WERI-Rb-1 (cell line): ENCODE results near the gene TIMM17B.

Experiments
- DNase-seq: peaks from one replicate; pipeline ENCODE4 v3.0.0-alpha.2; 2020
- H3K27ac ChIP-seq: fragments of 250-450 bp; sonication (Bioruptor Pico); 2 replicates; pipeline ENCODE4 v1.5.1; 2020; ENCODE audit warnings: mild to moderate bottlenecking, moderate library complexity
- H3K27me3 ChIP-seq: fragments of 250-450 bp; sonication (Bioruptor Pico); 2 replicates; pipeline ENCODE4 v1.5.1; 2021; ENCODE audit warnings: mild to moderate bottlenecking, low read depth, moderate library complexity; ENCODE audit not compliant: insufficient read depth, severe bottlenecking
- H3K36me3 ChIP-seq: fragments of 250-450 bp; sonication (Bioruptor Pico); 2 replicates; pipeline ENCODE4 v1.5.1; 2020; ENCODE audit warnings: mild to moderate bottlenecking, moderate library complexity
- H3K4me3 ChIP-seq: 2 replicates; pipeline ENCODE4 v1.5.1; 2011; ENCODE audit warnings: low read depth, mild to moderate bottlenecking, control low read depth, low read length
- H3K9me3 ChIP-seq: fragments of 250-450 bp; sonication (Bioruptor Pico); 2 replicates; pipeline ENCODE4 v1.5.1; 2021; ENCODE audit warnings: mild to moderate bottlenecking, moderate library complexity; ENCODE audit not compliant: severe bottlenecking
- TF ChIP-seq, protein P1 (sequence below): IDR thresholded peaks from 2 replicates; pipeline ENCODE4 v1.5.1; 2011; ENCODE audit warnings: low read depth, mild to moderate bottlenecking, control low read depth, inconsistent platforms, low read length

Gene TIMM17B

DNA sequence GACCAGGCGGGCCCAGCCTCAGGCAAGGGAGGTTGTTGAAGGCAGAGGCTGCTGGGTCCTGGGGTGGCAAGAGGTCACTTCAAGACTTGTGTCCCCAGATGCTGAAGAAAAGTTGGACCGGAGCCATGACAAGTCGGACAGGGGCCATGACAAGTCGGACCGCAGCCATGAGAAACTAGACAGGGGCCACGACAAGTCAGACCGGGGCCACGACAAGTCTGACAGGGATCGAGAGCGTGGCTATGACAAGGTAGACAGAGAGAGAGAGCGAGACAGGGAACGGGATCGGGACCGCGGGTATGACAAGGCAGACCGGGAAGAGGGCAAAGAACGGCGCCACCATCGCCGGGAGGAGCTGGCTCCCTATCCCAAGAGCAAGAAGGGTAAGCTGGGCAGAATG, 4.6 kb upstream of the TIMM17B start:
- H3K27ac ChIP-seq, result no peak overlapping the region
- TF ChIP-seq, protein P1, sequence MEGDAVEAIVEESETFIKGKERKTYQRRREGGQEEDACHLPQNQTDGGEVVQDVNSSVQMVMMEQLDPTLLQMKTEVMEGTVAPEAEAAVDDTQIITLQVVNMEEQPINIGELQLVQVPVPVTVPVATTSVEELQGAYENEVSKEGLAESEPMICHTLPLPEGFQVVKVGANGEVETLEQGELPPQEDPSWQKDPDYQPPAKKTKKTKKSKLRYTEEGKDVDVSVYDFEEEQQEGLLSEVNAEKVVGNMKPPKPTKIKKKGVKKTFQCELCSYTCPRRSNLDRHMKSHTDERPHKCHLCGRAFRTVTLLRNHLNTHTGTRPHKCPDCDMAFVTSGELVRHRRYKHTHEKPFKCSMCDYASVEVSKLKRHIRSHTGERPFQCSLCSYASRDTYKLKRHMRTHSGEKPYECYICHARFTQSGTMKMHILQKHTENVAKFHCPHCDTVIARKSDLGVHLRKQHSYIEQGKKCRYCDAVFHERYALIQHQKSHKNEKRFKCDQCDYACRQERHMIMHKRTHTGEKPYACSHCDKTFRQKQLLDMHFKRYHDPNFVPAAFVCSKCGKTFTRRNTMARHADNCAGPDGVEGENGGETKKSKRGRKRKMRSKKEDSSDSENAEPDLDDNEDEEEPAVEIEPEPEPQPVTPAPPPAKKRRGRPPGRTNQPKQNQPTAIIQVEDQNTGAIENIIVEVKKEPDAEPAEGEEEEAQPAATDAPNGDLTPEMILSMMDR, result no peak
- no peaks in the 10 kb centered on the region for H3K9me3 ChIP-seq
- H3K27me3 ChIP-seq, result peaks cover 8% of the 10 kb centered on the region
- no peak for DNase-seq
- H3K4me3 ChIP-seq, result no peak overlapping the region
- peaks cover 19% of the 10 kb centered on the region for H3K36me3 ChIP-seq

DNA sequence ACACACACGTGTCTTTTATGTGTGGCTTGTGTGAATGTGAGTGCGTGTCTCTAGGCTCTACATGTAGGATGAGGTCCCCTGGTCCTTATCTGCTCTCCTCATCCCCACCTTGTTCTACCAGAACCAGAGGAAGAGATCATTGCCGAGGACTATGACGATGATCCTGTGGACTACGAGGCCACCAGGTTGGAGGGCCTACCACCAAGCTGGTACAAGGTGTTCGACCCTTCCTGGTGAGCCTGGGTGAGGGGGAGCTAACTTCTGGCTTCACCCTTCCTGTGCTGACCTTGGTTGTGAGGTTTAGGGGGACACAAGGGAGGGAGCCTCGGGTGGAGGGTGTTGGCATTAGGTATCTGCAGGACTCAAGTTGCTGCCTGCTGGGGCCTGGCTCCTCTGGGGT, 3.5 kb upstream of the TIMM17B start:
- Histone ChIP-seq H3K4me3 (no peak overlapping the region), H3K36me3 (peaks cover 19% of the 10 kb centered on the region), H3K9me3 (no peaks in the 10 kb centered on the region), H3K27me3 (peaks cover 8% of the 10 kb centered on the region), H3K27ac (no peak overlapping the region)
- DNase-seq, result no peak
- TF ChIP-seq, protein P1, result no peak

DNA sequence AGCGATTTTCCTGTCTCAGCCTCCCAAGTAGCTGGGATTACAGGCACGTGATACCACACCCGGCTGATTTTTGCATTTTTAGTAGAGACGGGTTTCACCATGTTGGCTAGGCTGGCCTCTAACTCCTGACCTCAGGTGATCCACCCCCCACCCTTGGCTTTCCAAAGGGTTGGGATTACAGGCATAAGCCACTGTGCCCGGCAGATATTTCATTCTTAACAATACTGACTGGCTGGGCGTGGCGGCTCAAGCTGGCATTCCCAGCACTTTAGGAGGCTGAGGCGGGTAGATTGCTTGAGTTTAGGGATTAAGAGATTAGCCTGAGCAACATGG, 1.5 kb upstream of the TIMM17B start:
- DNase-seq, result peak; percentile 83
- peaks cover 23% of the 10 kb centered on the region for H3K36me3 ChIP-seq
- TF ChIP-seq, protein P1, result no peak
- peaks cover 8% of the 10 kb centered on the region for H3K27me3 ChIP-seq
- H3K4me3 ChIP-seq, result peak overlapping the region; percentile 82; the same call in 1 of the 2 replicates
- no peaks in the 10 kb centered on the region for H3K9me3 ChIP-seq
- peak overlapping the region; percentile 93 for H3K27ac ChIP-seq

DNA sequence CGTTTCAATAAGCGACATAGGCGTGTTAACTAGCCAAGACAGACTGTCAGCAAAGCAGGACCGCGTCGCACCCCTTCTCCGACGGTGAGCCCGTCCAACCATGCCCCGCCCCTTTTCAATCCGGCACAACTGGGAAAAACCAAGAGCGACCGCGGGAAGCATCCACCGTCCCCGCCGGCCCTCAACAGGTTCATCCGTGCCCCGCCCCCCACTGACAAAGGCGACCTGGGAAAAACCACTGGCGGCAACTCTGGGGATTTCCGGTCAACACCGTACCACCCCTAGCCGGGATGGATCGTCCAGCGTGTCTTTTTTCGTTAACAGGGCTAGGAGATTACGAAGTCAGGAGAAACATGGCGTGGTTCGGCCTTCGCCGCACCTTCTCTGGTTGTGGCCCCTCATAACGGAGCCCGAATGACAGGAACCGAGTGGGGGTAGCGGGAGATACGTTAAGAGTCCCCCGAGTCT, 377 bp downstream of the TIMM17B start:
- TF ChIP-seq, protein P1, result no peak
- H3K36me3 ChIP-seq, result peaks cover 24% of the 10 kb centered on the region

DNA sequence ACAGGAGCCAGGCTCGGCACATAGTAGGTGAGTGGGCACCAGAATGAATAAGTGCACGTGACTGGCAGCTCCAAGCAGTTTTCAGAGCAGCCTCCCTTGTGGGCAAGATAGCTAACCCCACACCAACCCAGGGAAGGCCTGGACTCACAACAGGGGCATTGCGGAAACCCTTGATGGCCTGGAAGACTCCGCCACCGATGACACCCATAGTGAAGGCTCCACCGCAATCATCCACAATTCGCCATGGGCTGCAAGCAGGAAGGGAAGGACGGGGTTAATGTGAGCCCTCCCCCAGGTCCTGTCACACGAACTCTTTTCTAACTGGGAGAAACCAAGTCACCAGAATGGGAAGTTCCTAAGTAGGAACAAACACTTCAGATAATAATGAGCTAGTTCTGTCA, 957 bp downstream of the TIMM17B start:
- Histone ChIP-seq H3K4me3 (peak overlapping the region; percentile 82), H3K36me3 (peaks cover 24% of the 10 kb centered on the region), H3K27ac (peak overlapping the region; percentile 93), H3K27me3 (peaks cover 7% of the 10 kb centered on the region), H3K9me3 (no peaks in the 10 kb centered on the region)
- TF ChIP-seq, protein P1, result no peak
- DNase-seq, result no peak

More for the DNA sequence above, 377 bp downstream of the TIMM17B start:
- H3K4me3 ChIP-seq, result peak overlapping the region; percentile 82
- peaks cover 8% of the 10 kb centered on the region for H3K27me3 ChIP-seq
- H3K27ac ChIP-seq, result peak overlapping the region; percentile 93
- DNase-seq, result peak; percentile 87
- H3K9me3 ChIP-seq, result no peaks in the 10 kb centered on the region

DNA sequence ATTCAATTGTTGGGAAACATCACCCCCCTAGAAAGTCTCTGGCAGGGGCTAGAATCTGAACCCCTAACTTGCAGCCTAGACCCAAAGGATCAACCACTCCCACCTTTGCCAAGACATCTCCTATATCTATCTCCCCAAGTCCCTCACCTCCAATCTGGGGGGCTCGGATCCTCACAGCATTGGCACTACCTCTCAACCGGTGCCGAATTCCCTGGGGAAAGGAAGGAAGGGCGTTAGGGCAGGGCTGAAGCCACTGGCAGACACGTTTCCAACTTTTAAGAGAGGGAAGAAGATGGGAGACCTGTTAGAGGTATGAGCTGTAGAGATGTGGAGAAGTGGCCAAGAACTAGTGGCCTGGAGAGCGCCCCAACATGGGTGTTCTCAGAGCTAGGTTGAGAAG, 2.7 kb downstream of the TIMM17B start:
- Histone ChIP-seq H3K27me3 (peaks cover 6% of the 10 kb centered on the region), H3K9me3 (no peaks in the 10 kb centered on the region), H3K27ac (no peak overlapping the region), H3K36me3 (peaks cover 14% of the 10 kb centered on the region), H3K4me3 (no peak overlapping the region)
- DNase-seq, result no peak
- TF ChIP-seq, protein P1, result no peak
